ENCODE data around the gene FBXL20.

- TF ChIP-seq CTCF (conservative IDR thresholded peaks at IDR 0.05 in 1 of 2, IDR thresholded peaks at IDR 0.05 in 1 of 2; ENCODE audit: low read depth in 1 of 2, low read length in 2 of 2) (no peak), EZH2 (IDR thresholded peaks at IDR 0.05; ENCODE audit: low read length, missing control alignments) (no peak)
Measured at GRCh38 chr17:39357488-39357887, 43.9 kb downstream of the FBXL20 start.

Measured in fibroblast of lung (primary cell).